Panc1 (cell line): Measurements from ENCODE around the gene CFAP53. TPM values are rescaled to one million over a fixed set of nuclear protein-coding genes. Genes with fewer than 3 reads are reported as not detected.

Experiments
- ATAC-seq: fragments of 200-7000 bp; cut with Tn5 transposase; 2 replicates; pipeline ENCODE4 v1.9.1; 2020; ENCODE audit warnings: mild to moderate bottlenecking, moderate library complexity
- BruUV-seq: library from RNA; stranded (reverse); fragments of 400-500 nt; replicated peaks from 2 replicates; lab custom pipeline; 2021; lab: Mats Ljungman, UMichigan
- CTCF ChIA-PET: fragments of 300-600 bp; sonication (Branson Sonifier 250); formaldehyde crosslinking; loops from one replicate; lab custom pipeline; 2022; ENCODE audit warnings: antibody characterized with exemption; lab: Charles Lee
- POLR2A ChIA-PET: fragments of 300-600 bp; sonication (Branson Sonifier 250); formaldehyde crosslinking; loops from one replicate; lab custom pipeline; 2022; ENCODE audit warnings: antibody characterized with exemption; lab: Charles Lee
- DNase-seq: peaks from one replicate; pipeline ENCODE4 v3.0.0-alpha.2; 2010; ENCODE audit warnings: low read depth, low spot score
- H3K27ac ChIP-seq: 2 replicates; pipeline ENCODE4 v1.5.1; 2011; ENCODE audit warnings: mild to moderate bottlenecking, low read length, inconsistent platforms
- H3K27me3 ChIP-seq: fragments of 200-500 bp; sonication (Bioruptor generic); 2 replicates; pipeline ENCODE4 v1.6.0; 2014; ENCODE audit warnings: low read length, inconsistent platforms; ENCODE audit not compliant: control insufficient read depth, insufficient read depth
- H3K36me3 ChIP-seq: fragments of 200-500 bp; sonication (Bioruptor generic); 2 replicates; pipeline ENCODE4 v1.5.1; 2014; ENCODE audit warnings: inconsistent platforms, mild to moderate bottlenecking, low read length, moderate library complexity; ENCODE audit not compliant: control insufficient read depth, insufficient read depth
- H3K4me1 ChIP-seq: 2 replicates; pipeline ENCODE4 v1.5.1; 2011; ENCODE audit warnings: inconsistent platforms, mild to moderate bottlenecking, low read length, moderate library complexity; ENCODE audit not compliant: control insufficient read depth, insufficient read depth
- H3K4me3 ChIP-seq, 2 experiments: 2 replicates each; pipeline ENCODE4 v1.5.1; 2011 to 2012; ENCODE audit warnings: low read depth in 2 of 2, low read length in 2 of 2, mild to moderate bottlenecking in 2 of 2, inconsistent platforms in 1 of 2, moderate library complexity in 1 of 2
- H3K9me3 ChIP-seq: fragments of 200-500 bp; sonication (Bioruptor generic); 2 replicates; pipeline ENCODE4 v1.5.1; 2014; ENCODE audit warnings: low read depth, mild to moderate bottlenecking, inconsistent platforms, low read length, moderate library complexity; ENCODE audit not compliant: control insufficient read depth, insufficient read depth
- CTCF ChIP-seq: fragments of 450-650 bp; IDR thresholded peaks from 2 replicates; pipeline ENCODE4 v1.5.1; 2017; ENCODE audit warnings: mild to moderate bottlenecking
- POLR2AphosphoS5 ChIP-seq: IDR thresholded peaks from 2 replicates; pipeline ENCODE4 v1.6.1; 2012; ENCODE audit warnings: mild to moderate bottlenecking, low read depth, low read length, moderate library complexity
- SIN3A ChIP-seq: IDR thresholded peaks from 2 replicates; pipeline ENCODE4 v1.6.1; 2012; ENCODE audit warnings: low read depth, mild to moderate bottlenecking, low read length, moderate library complexity, borderline replicate concordance; ENCODE audit not compliant: insufficient read depth
- TCF7L2 ChIP-seq: IDR thresholded peaks from 2 replicates; pipeline ENCODE4 v1.6.1; 2011; ENCODE audit warnings: mild to moderate bottlenecking, low read depth, low read length, inconsistent platforms
- in situ Hi-C: cut with HindIII; loops from 2 replicates; pipeline ENCODE4 v1.10.0; 2016; ENCODE audit warnings: low sequenced_read_pairs, low pct_unique_long_range_greater_than_20kb
- intact Hi-C: fragments of 100-400 bp; cut with micrococcal nuclease; formaldehyde crosslinking; loops from one replicate; pipeline ENCODE4 v1.10.0; 2022; ENCODE audit not compliant: unreplicated experiment
- total RNA-seq: library from RNA; stranded (reverse); gene quantifications from one replicate; pipeline ENCODE4 v1.2.1, GENCODE V29; 2021; ENCODE audit not compliant: unreplicated experiment
- TF ChIP-seq, protein P1 (sequence below), 2 experiments: IDR thresholded peaks; 2 replicates each; pipeline ENCODE4 v1.6.1; 2011 to 2012; ENCODE audit warnings: low read depth in 2 of 2, control low read depth in 1 of 2, low read length in 1 of 2, mild to moderate bottlenecking in 1 of 2, moderate library complexity in 1 of 2; ENCODE audit not compliant: insufficient read depth in 1 of 2

Gene CFAP53
- total RNA-seq, 1 experiment from 2014 or later = 0.23 TPM

DNA sequence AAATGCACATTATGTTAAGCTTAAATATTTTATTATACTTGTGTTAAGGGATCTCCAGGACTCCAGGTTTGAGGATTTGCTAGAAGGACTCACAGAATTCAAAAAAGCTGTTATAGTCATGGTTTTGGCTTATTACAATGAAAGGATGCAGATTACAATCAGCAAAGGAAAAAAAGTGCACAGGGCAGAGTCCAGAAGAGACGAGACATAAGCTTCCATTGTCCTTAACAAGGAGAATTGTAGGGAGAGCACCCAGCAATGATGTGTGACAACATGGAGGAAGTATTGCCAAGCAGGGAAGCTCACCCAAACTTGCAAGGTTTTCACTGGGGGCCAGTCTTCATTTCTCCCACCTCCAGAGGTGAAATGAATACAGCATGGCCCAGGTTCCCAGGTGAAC, 58.6 kb downstream of the CFAP53 start:
- H3K27ac ChIP-seq = no peak overlapping the region
- ATAC-seq (no peak), DNase-seq (no peak)
- H3K4me1 ChIP-seq = no peaks in the 10 kb centered on the region
- in situ Hi-C loops = no loop called here
- POLR2A ChIA-PET = no interaction called here
- intact Hi-C loops = no loop called here
- TF ChIP-seq CTCF (no peak), POLR2AphosphoS5 (no peak), SIN3A (no peak), TCF7L2 (no peak)
- TF ChIP-seq, protein P1, sequence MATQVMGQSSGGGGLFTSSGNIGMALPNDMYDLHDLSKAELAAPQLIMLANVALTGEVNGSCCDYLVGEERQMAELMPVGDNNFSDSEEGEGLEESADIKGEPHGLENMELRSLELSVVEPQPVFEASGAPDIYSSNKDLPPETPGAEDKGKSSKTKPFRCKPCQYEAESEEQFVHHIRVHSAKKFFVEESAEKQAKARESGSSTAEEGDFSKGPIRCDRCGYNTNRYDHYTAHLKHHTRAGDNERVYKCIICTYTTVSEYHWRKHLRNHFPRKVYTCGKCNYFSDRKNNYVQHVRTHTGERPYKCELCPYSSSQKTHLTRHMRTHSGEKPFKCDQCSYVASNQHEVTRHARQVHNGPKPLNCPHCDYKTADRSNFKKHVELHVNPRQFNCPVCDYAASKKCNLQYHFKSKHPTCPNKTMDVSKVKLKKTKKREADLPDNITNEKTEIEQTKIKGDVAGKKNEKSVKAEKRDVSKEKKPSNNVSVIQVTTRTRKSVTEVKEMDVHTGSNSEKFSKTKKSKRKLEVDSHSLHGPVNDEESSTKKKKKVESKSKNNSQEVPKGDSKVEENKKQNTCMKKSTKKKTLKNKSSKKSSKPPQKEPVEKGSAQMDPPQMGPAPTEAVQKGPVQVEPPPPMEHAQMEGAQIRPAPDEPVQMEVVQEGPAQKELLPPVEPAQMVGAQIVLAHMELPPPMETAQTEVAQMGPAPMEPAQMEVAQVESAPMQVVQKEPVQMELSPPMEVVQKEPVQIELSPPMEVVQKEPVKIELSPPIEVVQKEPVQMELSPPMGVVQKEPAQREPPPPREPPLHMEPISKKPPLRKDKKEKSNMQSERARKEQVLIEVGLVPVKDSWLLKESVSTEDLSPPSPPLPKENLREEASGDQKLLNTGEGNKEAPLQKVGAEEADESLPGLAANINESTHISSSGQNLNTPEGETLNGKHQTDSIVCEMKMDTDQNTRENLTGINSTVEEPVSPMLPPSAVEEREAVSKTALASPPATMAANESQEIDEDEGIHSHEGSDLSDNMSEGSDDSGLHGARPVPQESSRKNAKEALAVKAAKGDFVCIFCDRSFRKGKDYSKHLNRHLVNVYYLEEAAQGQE (IDR thresholded peaks at IDR 0.05; ENCODE audit: insufficient read depth in 1 of 2, low read depth in 2 of 2, low read length in 1 of 2) = no peak
- no peaks in the 10 kb centered on the region for H3K36me3 ChIP-seq
- H3K9me3 ChIP-seq = no peaks in the 10 kb centered on the region
- BruUV-seq = no TSS peak
- peaks cover 5% of the 10 kb centered on the region; the same call in 1 of the 2 replicates for H3K27me3 ChIP-seq
- no peak overlapping the region for H3K4me3 ChIP-seq
- CTCF ChIA-PET = no interaction called here

GRCh38 chr18:50203801-50204604, 62.3 kb downstream of the CFAP53 start:
- in situ Hi-C loops (no loop called here), intact Hi-C loops (no loop called here)
- ATAC-seq (peak; percentile 69; the same call in 1 of the 2 replicates), DNase-seq (no peak)
- BruUV-seq = no TSS peak
- Histone ChIP-seq H3K4me1 (no peaks in the 10 kb centered on the region), H3K27me3 (peaks cover 5% of the 10 kb centered on the region; the same call in 1 of the 2 replicates), H3K9me3 (no peaks in the 10 kb centered on the region), H3K27ac (no peak overlapping the region), H3K36me3 (no peaks in the 10 kb centered on the region), H3K4me3 (0 out of 4 replicates have a peak overlapping the region, but pooled peaks of 1 of the 2 experiments have one; percentile 20)
- ChIA-PET CTCF (interaction anchor here (0.6 kb wide), 1 partner anchor 37 kb away, joined by 3 read pairs; no protein-coding TSS in a partner anchor), POLR2A (no interaction called here)
- TF ChIP-seq CTCF = peak; percentile 68
- TF ChIP-seq, protein P1 (IDR thresholded peaks at IDR 0.05; ENCODE audit: insufficient read depth in 1 of 2, low read depth in 2 of 2, low read length in 1 of 2) = no peak
- no peak for TF ChIP-seq TCF7L2
- TF ChIP-seq POLR2AphosphoS5 = no peak
- no peak for TF ChIP-seq SIN3A
